DMS53 treated with DMSO at 0.1 percent for 48 hours (cell line): ENCODE data around the gene PCDHA1.
A peak's percentile ranks its signal among the peaks of the same experiment; 100 is the strongest.

Experiments
- DNase-seq: peaks from one replicate; lab custom pipeline; 2025; ENCODE audit not compliant: unreplicated experiment; lab: John Stamatoyannopoulos, UW

PCDHA1 gene

DNA sequence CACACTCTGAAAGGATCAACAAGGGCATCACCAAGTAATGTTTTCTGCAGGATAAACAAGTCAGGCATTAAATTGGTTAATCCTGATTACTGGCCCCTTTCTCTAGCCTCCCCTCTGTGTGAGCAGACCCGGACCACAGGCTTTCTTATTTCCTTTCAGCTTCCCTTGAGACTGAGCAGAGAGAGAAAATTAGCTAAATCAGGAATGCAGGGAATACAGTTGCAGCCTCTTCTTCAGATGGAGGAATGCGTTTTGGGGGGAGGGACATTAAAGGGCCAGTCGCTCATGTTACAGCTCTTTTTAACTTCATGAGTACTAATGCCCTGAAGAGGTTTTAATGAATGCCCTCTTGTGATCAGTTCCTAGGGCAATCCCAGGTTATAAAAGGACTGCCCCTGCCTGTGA lies 200.2 kb downstream of the PCDHA1 start:
- no peak for DNase-seq

DNA sequence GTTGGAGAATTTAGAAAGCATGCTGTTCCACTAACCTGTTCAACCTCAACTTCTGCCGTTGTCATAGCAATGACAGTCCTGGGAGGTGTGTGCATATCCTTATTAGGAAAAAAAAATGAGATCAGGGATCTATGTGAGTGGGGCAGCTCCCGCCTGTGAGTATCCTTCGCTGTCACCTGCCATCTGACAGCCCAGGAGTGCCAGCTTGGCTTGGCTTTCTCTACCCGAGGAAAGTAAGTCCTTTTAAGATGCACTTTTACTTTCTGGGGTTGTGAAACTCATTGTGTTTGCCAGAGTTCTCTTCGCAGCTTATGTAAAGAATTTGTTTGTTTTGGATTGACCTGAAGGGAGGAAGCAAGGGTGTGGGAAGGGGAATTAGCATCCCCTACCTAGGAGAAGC lies 202.2 kb downstream of the PCDHA1 start:
- no peak for DNase-seq

DNA sequence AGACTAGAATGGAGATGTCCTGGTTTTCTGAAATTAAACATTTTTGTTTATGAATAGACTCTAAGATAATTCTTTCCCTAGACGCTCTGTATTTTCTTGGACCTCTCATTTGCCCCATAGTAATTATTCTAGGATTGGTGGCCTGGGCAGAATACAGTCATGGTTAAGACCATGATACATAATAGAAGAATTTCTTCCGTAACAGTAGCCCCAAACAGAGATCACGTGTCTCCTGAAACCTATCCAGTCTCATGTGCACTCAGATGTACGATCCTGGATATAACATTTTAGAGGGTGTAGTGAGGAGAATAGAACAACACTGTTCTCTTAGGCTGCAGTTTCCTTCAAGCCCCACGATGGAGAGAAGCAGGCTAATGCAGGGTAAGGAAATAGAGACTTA lies 202.7 kb downstream of the PCDHA1 start:
- DNase-seq = no peak

DNA sequence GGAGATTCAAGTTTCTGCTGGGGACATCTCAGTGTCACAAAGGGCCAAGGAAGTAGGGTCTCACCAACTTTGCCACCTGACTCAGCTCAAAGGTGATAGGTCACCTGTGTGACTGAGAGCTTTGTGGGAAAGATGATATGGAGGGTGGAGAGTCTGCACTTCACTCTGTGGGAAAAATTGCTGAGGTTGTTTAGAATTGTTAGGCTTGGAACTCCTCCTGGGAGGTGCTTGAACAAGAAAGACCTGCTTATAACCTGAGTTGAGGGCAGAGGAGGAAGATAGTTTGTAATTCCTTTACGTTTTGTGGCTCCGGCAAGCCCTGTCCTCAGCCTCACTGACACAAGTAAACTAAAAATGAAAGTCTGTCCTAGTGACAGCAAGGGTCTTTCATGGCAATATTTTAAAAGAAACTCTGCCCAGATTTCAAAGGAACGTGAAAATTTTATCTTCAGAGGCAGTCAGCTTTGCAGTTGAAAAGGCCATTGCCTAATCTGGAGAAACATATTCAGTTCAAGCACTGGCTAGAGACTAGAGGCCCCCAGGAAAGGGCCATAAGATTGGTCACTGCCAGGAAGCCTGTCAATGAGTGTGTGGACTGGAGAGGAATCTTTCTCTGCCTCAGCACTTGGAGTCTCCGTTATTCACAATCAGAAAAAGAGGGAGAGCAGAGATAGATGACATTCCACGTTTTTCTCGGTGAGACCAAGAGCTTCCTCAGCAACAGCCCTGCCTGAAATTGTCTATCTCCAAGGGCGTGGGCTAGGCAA lies 203.5 kb downstream of the PCDHA1 start:
- DNase-seq = no peak

DNA sequence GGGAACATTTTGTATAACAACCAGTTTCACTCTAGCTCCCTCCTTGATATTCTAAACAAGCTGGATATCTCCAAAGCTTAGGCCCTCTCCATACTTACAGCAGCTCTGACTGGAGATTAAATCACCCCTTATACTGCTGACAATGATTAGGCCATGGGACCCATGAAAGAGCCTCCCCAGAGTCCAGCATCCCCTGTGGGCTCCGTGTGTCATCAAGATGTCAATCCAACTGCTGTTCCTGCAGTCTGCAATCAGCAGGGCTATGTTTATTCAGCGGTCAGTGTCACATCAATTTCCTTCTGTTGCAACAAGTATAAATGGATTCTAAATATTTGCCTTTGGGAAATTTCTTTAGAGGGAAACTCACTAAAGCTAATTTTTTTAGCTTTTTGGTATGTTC lies 206.9 kb downstream of the PCDHA1 start:
- no peak for DNase-seq

DNA sequence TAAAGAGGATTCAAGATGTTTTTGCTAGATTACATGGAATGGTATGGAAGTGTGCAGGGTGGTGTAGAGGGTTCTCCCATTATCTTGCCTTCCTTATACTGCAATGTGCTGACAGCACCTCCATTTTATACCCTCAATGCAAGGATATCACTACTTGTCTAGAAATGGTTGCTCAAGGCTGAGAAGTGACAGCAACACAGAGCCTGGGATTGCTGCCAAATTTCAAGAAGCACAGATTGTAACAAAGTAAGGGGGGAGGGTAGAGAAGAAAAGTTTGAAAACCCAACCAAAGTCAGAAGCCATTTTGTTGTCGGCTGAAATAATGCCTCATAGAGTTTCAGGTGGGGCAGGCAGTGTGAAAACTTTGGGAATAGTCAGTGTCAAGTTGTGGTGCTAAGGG lies 210.1 kb downstream of the PCDHA1 start:
- no peak for DNase-seq

DNA sequence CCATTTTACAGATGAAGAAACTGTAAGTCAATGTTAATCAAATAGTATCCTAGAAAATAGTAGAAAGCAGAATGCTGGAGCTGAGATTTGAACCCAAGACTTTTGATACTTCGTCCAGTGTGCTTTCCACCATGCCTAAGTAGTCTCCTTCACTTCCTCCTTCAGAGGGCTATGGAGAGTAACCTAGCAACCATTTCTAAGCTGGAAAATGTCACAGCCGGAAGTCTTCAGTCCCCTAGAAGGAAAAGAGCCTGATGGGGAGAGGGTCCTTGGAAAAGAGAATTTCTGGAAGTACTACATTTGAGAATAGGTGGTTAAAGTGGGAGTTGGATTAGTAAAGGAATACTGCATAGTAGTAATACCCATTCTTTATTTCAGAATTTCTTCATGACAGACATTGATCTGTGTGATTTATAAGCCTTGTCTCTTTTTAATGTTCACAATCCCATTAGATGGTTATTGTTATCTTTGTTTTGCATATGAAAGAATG lies 213.0 kb downstream of the PCDHA1 start:
- no peak for DNase-seq

DNA sequence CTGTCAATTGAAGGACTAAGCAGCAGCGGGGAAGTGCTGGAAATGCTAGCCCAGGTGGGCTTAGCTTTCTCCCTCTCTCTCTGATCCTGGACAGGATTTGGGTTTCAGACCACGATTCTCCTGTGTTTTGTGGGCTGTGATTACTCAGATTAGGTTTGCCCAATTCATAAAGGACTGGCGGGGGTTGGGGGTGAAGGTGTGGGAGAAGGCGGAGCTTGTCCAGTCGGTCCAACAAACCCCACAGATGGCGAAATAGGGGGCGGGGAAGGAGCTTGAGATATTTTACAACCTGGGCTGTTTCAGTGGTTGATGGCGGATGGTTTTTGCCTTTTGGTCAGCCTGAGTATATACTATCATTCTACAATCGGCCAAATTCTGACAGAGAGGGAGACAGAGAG lies 215.5 kb downstream of the PCDHA1 start:
- peak; percentile 22 for DNase-seq

DNA sequence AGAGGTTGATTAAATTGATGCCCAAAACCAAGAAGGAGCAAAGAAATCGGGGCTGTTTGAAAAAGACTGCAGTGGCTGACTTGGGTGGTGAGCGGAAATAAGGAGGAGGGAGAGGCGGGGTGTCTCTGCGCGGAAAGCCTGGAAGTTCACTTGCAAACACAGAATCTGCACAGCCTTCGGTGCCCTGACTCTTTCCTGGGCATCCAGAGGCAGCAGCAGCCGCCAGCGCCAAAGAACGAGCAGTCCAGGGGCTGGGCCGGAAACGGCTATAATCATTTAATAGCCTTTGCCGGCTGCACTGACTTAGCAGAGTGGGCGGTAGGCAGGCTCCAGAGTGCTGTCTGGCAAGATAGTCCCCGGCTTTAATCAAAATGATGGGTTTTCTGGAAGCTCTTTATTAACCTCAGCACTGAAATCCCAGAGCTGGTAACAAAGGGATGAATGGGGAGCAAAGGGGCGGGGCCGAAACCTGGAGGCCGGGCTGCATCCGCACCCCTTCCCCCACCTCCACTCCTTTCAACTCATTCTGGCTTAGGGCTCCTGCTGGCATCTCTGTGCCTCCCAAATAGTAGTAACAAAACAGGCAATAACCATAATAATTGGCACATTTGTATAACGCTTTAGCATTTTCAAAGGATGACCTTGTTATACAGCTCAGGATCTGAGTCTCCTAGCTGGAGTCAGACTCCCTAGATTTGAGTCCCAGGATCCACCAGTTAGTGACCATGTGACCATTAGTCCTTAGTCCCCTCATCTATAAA lies 216.1 kb downstream of the PCDHA1 start:
- DNase-seq = peak; percentile 42

DNA sequence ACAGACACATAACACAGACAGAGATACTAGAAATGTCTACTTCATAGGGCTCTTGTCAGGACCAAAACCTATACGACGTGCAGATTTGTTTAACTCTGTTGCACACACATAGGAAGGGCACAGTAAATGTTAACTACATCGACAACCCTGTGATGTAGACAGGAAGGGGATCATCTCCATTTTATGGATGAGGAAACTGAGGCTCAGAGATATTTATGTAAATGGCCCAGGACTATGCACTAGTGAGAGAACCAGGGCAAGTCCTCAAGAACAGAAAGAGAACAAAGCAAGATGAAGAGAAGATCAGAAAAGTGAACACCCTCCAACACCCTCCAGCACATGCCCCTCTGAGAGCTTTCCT lies 216.6 kb downstream of the PCDHA1 start:
- no peak for DNase-seq

DNA sequence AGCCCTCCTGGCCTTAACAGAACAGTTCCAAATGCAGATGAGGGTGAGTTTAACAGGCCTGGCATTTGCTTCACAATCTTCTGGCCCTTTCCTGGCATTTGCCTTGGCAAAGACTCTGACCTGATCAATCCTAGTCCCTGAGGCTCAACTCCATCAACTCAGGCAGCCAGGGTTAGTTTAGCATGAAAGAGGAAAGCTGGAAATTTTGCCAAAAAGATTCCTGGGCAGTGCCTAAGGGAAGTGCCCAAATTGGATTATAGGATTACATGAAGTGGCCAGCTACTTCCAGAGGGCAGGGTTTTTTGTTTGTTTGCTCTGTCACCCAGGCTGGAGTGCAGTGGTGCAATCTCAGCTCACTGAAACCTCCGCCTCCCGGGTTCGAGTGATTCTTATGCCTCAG lies 217.1 kb downstream of the PCDHA1 start:
- DNase-seq = no peak

DNA sequence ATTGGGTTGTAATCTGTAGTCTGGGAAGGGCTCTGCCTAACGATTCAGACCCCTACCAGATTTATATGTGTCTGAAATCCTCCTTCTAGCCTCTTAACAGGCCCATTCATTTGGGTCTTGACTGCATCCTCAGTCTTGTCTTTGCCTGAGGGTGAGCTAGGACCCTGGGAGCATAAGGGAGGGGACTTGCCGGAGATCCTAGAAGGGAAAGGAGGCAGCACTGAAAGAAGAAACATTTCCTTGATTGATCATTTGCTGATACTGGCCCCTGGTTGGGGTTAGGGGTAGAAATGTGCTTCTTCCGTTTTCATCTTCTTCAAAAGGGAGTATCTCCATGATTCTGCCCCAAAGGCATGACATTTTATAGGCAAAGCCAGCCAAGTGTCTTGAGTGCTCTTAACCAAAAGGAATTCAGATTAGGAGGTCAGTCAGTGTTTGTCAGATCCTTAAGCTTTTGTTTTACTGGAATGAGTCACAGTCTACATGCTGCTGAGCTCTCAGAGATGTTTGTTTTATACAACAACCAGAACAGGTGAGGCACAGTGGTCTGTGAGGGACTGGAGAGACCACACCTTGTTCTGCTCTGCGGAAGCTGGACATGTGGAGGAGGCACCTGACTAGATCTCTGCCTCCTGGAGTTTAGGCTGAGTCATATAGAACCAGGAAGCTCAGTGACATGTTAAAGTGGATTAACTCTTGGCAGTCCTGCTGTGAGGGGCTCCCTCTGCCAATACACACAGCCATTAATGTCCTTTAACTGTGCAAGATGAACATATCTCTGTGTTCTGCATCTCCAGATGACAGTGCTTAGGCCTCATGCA lies 218.1 kb downstream of the PCDHA1 start:
- DNase-seq = peak; percentile 97

DNA sequence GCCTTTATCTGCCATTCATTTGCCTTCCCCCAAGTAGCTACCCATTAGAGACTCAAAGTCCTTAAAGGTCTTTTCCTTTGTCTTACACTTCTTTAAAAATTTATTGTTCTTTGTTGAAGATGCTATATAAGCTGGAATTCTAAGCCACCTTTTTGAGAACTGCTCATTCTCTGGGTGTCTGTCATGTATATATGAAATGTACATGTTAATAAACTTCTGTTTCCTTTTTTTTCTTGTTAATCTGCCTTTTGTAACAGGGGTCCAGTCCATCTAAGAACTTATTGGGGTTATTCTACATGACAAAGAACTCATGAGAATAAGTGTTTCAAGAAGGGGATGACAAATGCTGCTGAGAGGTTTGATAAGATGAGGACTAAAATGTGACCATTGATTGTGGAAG lies 221.9 kb downstream of the PCDHA1 start:
- DNase-seq = no peak

DNA sequence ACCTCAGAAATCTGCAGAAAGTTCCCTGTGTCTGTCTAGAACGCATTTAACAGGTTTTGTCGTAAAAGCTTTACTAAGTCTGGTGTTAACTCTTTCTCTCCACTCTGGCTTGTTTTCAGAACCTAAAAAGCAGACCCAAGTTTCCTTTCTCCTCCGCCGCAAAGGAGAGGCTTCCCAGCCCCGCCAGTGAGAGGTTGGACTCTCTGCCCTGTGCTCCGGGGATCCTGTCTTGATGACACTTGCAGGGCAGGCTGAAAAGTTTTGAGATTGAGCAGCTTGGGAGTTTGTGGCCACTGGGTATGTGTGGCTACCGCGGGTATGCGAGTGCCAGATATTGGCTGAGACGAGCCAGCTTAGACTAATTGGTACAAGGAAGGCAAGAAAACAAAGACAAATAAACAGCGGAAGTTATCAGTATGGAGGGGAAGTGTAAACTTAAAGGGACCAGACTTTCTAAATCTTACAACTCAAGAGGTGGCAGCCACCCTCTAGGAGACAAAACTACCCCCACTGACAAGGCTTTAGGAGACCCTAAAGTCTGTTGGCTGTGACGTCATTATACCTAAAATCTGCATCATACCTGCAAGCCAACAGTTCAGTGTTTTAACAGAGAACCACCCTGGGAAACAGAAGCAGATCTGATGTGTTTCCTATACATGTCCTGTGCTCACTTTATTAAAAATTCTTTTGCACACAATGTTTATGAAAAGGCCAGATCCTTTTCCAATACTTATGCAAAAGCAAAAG lies 224.3 kb downstream of the PCDHA1 start:
- DNase-seq = no peak

DNA sequence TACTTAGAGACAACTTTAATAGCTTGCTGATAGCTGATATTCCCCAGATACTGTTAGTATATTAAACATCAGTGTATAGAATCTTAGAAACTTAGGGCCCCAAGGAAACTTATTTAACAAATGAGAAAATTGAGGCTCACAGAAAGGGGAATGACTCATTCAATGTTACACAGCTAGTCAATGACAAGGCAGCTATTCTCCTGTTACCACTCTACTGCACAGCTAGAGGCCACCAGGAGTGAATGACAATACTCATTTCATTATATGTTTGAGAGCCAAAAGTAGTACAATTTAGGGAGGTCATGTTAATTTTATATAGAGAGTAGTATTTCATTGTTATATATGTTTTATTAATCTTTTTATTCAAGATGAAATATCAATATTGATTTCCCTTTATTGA lies 232.0 kb downstream of the PCDHA1 start:
- DNase-seq = no peak

DNA sequence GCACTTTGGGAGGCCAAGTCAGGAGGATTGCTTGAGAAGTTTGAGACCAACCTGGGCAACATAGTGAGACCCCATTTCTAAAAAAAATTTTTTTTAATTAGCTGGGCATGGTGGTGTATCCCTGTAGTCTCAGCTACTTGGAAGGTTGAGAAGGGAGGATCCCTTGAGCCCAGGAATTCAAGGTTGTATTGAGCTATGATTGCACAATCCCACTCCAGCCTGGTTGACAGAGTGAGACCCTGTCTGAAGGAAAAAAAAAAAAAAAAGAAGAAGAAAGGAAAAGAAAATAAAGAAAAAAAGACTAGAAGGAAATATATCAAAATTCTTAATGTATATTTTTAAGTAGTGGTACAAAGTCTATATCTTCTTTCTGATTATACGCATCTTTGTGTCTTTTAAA lies 236.4 kb downstream of the PCDHA1 start:
- DNase-seq = no peak

DNA sequence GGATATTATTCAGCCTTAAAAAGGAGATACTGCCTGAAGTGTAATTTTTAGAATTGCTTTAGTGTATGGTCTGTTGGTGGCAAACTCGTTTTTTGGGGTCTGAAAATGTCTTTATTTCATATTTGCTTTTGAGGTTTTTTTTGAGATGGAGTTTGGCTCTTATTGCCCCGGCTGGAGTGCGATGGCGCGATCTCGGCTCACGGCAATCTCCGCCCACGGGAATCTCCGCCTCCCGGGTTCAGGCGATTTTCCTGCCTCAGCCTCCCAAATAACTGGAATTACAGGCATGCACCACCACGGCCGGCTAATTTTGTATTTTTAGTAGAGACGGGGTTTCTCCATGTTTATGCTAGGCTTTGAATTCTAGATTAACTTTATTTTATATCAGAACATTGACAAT lies 245.1 kb downstream of the PCDHA1 start:
- no peak for DNase-seq

DNA sequence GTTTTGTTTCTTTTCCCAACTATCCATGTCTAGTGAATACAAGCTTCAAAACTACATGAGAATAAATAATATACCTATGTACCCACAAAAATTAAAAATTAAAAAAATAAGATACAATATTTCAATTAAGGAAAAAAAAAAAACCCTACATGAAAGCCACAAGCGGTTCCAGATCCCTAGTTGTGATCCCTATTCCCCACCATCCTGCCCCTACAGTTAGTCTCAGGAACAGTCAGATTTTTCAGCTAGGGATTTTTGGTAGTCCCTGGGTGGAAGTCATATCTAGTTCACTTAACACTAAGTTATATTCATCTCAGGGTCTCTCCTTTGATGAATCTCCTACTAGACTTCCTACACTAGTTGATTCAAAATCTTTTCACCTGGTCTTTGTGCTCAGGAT lies 246.7 kb downstream of the PCDHA1 start:
- no peak for DNase-seq

DNA sequence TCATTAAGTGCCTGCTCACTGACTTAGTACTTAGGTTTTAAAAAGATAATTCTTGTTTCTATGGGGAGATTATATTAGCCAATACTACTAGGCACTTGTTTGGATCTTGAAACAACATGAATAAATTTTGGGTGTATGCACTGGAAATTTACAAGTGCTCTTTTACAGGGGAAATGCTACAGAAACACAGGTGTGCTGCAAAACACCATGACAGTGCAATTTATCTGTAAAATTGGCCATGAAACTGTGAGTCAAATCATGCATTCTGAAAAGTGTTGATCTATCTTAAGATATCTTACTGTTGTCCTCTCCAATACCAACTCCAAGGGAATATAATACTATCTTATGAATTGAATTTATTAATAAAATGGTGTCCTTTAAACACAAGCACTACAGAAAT lies 253.1 kb downstream of the PCDHA1 start:
- no peak for DNase-seq

DNA sequence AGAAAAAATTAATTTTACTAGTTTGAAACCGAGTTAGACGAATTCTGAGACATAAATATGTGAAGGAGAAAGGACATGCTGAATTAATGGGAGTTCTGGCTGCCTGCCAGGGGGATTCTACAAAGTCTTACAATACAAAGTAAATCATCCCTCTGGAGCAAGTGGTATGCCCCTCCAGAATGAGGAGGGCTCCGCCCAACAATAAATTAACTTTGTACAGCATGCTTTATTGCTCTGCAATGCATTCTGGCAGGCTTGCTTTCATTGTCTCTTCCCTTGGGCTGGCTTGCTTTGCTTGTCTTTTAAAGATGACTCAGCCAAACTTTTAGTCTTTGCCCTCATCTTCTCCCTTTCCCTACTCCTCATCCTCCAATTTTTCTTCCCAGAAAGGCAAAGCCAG lies 253.6 kb downstream of the PCDHA1 start:
- no peak for DNase-seq
